HepG2 (cell line): ENCODE data around the gene SKI. TPM values are rescaled to one million over a fixed set of nuclear protein-coding genes. Genes with fewer than 3 reads are reported as not detected.
A peak's percentile ranks its signal among the peaks of the same experiment; 100 is the strongest.

Experiments used
- HHEX ChIP-seq: IDR thresholded peaks from 2 replicates; pipeline ENCODE4 v1.6.1; 2016; ENCODE audit warnings: control low read depth
- HNRNPLL ChIP-seq: fragments of 200-400 bp; formaldehyde crosslinking; IDR thresholded peaks from 2 replicates; pipeline ENCODE4 v1.6.1; 2017; ENCODE audit warnings: mild to moderate bottlenecking, low read depth, low read length; ENCODE audit not compliant: poor library complexity, severe bottlenecking
- IKZF5 ChIP-seq: IDR thresholded peaks from 2 replicates; pipeline ENCODE4 v1.6.1; 2018; ENCODE audit warnings: missing genetic modification reagents, mild to moderate bottlenecking, missing compliant biosample characterization
- MXD4 ChIP-seq: IDR thresholded peaks from 2 replicates; pipeline ENCODE4 v1.6.1; 2016; ENCODE audit warnings: mild to moderate bottlenecking, missing biosample characterization, missing genetic modification reagents
- NFIB ChIP-seq: sonication (generic); formaldehyde crosslinking; IDR thresholded peaks from 2 replicates; pipeline ENCODE4 v1.9.0; 2021; ENCODE audit warnings: missing genetic modification reagents, mild to moderate bottlenecking, borderline replicate concordance
- SRSF1 ChIP-seq: fragments of 200-400 bp; formaldehyde crosslinking; optimal IDR thresholded peaks from 2 replicates; pipeline ENCODE3; 2017; ENCODE audit warnings: mild to moderate bottlenecking, low read depth, low read length, moderate library complexity
- TAF15 ChIP-seq: fragments of 200-400 bp; formaldehyde crosslinking; IDR thresholded peaks from one replicate; pipeline ENCODE4 v1.6.1; 2018; ENCODE audit warnings: mild to moderate bottlenecking, low read depth, low read length; ENCODE audit not compliant: poor library complexity, severe bottlenecking
- ZBTB40 ChIP-seq, 2 experiments: fragments of 450-650 bp in 1 of 2; sonication (generic) in 1 of 2; formaldehyde crosslinking in 1 of 2; IDR thresholded peaks; 2 replicates each; pipeline versions ENCODE4 v1.6.1 to v1.8.0; 2016 to 2022; ENCODE audit warnings: antibody characterized with exemption in 1 of 2, mild to moderate bottlenecking in 1 of 2, missing genetic modification reagents in 1 of 2
- ZBTB42 ChIP-seq: sonication (generic); formaldehyde crosslinking; IDR thresholded peaks from 2 replicates; pipeline ENCODE4 v1.5.0; 2020; ENCODE audit warnings: mild to moderate bottlenecking, missing genetic modification reagents
- ZHX2 ChIP-seq, 2 experiments: sonication (generic) in 1 of 2; formaldehyde crosslinking in 1 of 2; IDR thresholded peaks; 2 replicates each; pipeline versions ENCODE4 v1.6.1 to v1.9.0; 2014 to 2022; ENCODE audit warnings: antibody characterized with exemption in 1 of 2, borderline replicate concordance in 1 of 2, inconsistent platforms in 1 of 2, low read depth in 1 of 2, missing genetic modification reagents in 1 of 2
- ZNF569 ChIP-seq: sonication (generic); formaldehyde crosslinking; IDR thresholded peaks from 2 replicates; pipeline ENCODE4 v1.5.0; 2020; ENCODE audit warnings: mild to moderate bottlenecking, missing genetic modification reagents, moderate library complexity, borderline replicate concordance
- polyA plus RNA-seq, 8 experiments: library from polyadenylated mRNA; depleted of rRNA in 3 of 8; stranded (reverse) in 7 of 8; unstranded in 1 of 8; fragments of >200 nt; fragmentation: Illumina TruSeq in 4 of 8; extraction: Trizol in 4 of 8; gene quantifications; 2 replicates each; pipeline versions ENCODE4 v1.2.1 to v1.2.3, GENCODE V29; 2011 to 2016; ENCODE audit warnings: low read depth in 4 of 8, missing spikeins in 1 of 8, mixed read lengths in 1 of 8; ENCODE audit not compliant: insufficient read depth in 1 of 8
- total RNA-seq, 5 experiments: library from RNA; depleted of rRNA; stranded (reverse); fragments of >200 nt; fragmentation: Illumina TruSeq; extraction: Trizol; gene quantifications; 2 replicates each; pipeline ENCODE4 v1.2.3, GENCODE V29; 2016; ENCODE audit warnings: low read depth in 1 of 5

The SKI gene
- total and polyA plus RNA-seq, 2 of the 13 experiments (the other 11 are each of a cell fraction or from before 2014, with no cell fraction given) = 4.7 to 6.9 TPM

GRCh38 chr1:2233997-2234761, 6.1 kb downstream of the SKI start (continued):
- TF ChIP-seq ZBTB40 (IDR thresholded peaks at IDR 0.05) = no peak
- TF ChIP-seq ZBTB40 (CRISPR knock-in tag; IDR thresholded peaks at IDR 0.05) = 0 out of 2 replicates have a peak, but pooled peaks have one; percentile 48
- TF ChIP-seq ZNF569 (CRISPR knock-in tag) = no peak
- no peak for TF ChIP-seq HHEX (CRISPR knock-in tag)
- TF ChIP-seq TAF15 = no peak
- TF ChIP-seq ZHX2 (IDR thresholded peaks at IDR 0.05; ENCODE audit: low read depth) = no peak
- TF ChIP-seq ZHX2 (CRISPR knock-in tag; IDR thresholded peaks at IDR 0.05; ENCODE audit: borderline replicate concordance) = no peak
- peak; percentile 94 for TF ChIP-seq IKZF5 (CRISPR knock-in tag)
- TF ChIP-seq MXD4 (CRISPR knock-in tag) = peak; percentile 83
- TF ChIP-seq NFIB (CRISPR knock-in tag) = no peak
- peak; percentile 48 for TF ChIP-seq HNRNPLL
- no peak for TF ChIP-seq SRSF1
- no peak for TF ChIP-seq ZBTB42
